GM18508 (cell line): ENCODE data around the gene BCAS3.

Source experiments
- ATAC-seq: cut with Tn5 transposase; IDR thresholded peaks from one replicate; pipeline ENCODE4 v1.9.1; 2021; ENCODE audit warnings: moderate number of reproducible peaks; ENCODE audit not compliant: insufficient read depth, unreplicated experiment

Gene BCAS3

DNA sequence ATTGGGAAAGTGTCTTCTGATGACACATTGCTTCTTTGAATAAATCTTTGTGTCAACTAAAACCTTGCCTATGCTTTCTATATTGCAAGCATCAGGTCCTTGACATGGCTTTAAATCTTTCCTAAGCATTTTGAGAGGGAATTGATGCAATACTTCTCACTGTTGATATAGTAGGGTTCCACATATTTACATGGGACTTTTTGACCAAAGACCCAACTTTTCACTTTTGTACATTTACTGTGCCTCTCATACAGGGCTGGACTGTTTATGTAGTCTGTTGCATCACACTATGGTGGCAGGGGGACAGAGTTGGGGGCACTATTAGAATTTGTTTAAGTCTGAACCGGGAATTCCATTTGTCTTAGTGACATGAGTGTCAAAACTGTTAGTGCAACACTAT, 413.4 kb downstream of the BCAS3 start:
- ATAC-seq: no peak

DNA sequence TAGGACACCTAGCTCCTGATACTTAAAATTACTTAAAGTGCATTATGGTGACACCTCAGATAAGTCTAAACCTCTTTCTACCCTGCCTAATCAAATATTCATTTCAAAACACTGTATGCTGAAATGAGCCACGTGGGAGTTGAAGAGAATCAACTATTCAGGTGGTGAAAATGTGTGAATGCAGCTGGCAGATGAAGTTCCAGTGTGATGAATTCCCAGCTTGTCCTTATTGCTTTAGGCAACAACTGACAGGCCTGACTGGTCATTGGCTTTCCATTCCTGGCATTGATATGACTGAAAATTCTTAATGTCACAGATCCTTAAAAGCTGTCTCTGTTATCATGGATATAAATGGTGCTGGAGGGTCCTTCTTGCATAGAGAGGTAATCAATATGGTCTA, 420.1 kb downstream of the BCAS3 start:
- no peak for ATAC-seq

DNA sequence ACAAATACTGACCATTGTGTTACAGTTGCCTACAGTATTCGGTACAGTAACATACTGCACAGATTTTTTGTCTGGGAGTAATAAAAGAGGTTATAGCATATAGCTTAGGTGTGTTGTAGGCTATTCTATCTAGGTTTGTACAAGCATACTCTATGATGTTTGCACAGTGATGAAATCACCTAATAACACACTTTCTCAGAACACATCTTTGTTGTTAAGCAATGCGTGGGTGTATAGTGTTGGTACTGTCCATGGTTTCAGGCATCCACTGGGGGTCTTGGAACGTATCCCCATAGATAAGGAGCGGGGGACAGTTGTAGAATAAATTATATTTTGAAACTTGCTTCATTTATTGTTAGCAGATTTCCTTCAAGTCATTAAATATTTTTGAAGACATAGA, 428.7 kb downstream of the BCAS3 start:
- no peak for ATAC-seq

DNA sequence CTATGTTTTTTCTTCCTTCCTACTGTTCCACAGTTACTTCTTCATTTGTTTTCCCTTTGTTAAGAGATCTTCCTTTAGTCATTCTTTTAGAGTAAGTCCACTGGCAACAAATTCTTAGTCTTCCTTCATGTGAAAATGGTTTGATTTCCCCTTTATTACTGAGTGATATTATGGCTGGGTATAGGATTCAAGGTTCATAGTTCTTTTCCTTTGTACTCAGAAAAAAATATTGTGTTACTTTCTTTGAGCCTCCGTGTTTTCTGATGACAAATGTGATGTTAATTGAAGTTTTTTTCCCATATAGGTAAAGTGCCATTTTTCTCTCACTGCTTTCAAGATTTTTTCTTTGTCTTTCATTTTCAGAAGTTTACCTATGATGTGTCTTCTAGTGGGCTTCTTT, 438.9 kb downstream of the BCAS3 start:
- no peak for ATAC-seq

DNA sequence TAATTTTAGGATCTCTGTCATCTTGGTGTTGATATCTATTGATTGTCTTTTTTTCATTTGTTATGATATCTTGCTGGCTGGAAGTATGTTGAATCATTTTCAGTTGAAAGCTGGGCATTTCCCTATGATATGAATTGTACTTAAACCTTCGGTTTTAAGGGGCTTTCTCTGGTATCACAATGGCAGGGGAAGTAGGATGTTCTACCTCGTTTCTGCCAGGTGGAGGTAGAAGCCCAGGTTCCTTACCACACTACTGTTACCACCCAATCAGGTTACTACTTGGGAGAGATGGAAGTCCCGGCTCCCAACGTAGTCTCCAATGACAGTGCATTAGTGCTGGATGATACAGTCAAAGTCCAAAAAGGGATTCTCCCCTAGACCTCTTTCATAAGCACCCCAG, 440.3 kb downstream of the BCAS3 start:
- ATAC-seq: no peak

DNA sequence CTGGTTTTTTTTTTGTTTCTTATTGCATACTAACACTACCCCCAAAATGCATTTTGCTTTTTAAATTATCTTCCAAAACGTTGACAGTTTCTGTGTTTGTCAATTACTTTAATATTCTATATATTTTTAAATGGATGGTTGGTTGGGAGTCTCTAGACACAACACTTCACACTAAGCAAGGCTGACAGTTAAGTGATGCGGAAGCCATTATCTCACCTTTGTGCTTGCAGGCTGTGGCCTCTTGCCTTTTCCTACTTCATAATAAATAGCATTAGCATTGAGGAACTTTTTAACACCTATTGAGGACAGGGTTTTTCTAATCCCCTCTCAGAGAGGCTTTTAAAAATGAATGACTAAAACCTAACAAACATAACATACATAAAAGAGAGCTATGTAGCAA, 441.2 kb downstream of the BCAS3 start:
- no peak for ATAC-seq

DNA sequence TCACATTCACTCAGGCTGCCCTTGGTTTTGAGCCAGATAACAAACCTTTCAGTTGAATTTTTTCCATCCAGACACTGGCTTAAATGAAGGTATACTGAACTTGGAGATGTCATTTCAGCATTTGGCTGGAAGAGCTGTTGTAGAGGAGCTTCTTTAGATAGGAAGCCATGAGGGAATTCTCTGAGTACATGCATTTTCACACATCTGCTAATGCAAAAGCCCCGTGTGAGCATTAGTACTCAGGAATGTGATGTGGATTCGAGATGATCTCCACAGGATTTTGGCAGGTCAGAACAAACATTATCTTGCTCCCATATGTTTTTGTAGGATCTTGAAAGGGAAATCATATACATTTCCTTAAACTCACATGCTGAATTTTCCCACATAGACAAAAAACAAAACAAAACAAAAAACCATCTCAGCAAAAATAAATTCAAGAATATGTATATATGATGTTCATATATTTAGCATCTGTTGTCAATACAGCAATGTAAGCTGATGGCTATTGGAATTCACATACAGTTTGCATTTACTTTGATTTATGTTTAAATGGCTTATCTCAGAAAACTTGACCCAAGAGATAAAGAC, 444.8 kb downstream of the BCAS3 start:
- no peak for ATAC-seq

DNA sequence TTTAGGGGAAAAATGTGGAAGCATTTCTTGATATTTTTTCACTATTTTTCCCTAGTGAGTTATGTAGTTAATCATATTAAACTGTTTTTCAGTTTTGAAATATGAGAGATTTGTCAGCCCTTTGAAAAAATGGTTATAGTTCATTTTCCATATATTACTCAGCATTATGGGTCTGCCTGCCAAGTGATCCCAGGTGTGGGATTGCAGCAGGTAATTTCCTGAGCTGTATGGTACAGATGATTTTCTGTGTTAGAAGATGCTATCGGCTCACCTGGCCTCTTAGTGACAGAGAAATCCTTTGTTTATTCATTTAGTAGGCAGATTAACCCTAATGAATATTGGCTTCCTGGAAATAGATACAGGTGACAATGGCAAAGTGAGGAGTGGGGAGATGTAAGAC, 446.9 kb downstream of the BCAS3 start:
- no peak for ATAC-seq

DNA sequence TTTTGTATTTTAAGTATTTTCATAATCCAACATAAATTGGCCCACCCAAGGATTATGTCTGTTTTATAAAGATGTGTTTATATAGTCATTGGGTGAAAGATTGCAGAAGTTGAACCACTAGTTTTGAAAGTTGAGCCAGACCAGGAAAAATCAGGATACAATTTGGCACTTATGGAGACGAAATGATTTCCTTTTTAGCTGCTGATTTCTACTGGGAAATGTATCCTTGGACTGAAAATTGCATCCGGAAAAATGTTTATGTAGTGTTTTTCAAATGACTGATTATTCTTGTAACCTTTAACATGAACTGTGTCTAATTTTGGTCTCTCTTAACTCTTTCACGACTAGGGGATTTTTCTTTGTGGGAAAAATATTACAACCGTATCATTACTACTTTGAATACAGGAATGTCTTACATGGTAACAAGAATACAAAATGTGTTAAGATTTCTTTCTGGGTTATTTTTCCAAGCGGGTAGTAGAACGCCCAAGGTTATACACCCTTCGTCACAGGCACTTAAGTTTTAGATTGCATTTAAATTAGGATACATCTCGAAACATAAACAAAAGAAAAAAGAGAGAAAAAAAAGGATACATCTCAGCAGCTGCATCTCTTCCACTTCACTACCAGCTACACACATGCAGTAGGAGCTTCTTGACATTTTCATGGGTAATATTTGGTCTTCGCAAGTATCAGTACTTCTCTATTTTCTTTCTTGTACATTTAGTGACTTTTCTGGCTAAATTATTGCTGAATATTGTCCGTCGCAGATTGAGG, 449.0 kb downstream of the BCAS3 start:
- ATAC-seq: no peak

DNA sequence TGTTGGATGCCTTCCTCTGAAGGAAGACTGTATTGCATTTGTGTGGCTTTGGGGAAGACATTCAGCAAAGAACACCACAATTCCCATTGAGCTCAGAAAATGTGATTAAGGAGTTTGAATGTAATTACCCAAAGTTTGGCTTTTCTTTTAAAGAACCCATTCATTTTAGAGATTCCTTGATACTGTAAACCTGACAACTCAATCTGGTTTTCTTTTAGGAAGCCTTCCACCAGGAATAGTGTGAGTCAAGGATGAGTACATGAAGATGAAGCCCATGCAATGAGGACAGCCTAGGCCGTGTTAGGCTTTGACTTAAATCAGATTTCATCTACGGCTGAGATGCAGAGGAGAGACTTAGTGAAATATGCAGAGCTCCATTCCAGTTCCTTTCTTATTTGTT, 450.3 kb downstream of the BCAS3 start:
- ATAC-seq: no peak

DNA sequence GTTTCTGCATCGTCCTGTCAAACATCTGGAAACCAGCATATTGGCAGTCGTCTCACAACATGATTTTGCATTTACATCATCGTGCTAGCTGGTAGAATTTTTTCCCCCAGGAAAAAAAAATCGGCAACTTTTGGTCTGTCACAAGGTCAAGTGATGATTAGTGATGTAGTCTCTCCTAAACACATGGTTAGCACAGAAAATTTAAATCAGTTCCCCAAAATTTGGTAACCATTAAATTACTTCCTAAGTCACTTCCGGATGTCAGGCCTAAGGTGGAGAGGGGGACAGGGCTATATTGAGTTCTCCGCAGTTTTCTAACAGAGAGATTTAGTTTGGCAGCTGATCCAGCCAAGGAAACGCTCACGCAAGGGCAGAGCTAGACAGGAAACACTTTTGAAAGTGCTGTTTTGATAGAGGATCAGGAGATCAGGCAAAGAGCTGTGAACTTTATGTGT, 451.0 kb downstream of the BCAS3 start:
- ATAC-seq: no peak

DNA sequence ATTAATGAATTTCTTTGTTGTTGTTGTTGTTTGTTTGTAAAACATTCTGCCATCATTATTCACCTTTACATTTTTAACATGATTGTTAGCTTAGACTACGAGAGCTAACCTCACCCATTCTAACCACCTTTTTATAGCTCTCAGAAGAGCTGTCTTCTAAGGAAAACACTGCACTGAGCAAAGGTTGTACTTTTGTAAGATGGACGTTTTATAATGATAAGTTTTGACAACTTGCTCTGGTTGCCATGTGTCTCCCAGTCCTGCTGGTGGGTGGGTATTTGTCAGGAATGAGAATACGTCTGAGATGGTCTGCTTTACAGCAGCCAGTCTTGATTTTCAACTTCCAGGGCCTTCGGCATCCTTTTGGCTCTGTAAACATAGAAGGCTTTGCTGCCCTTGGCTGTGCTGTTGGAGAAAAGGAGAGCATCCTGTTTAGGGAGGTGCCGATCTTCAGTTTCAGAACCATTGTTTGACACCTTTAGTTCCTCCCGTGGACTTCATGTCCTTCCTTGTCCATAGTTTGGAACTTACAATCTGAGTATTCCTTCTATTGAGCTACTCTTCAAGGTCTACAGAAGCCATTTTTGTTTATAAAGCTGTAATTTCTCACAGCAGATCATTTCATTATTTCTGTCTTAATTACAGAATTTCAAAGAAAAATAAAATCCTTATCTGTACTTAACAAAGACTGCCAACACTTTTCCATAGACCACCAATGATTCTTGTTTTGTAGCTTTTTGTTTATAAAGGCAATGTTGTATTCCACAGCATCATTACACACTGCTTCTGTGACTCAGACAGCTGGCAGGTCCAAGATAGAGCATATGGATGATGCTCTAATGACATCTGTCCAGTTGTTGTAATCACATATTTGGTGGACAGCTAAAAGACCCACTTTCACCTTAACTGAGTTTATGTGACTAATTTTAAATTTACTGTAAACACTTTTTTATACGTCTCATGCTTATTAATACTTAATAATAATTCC, 451.9 kb downstream of the BCAS3 start:
- no peak for ATAC-seq

DNA sequence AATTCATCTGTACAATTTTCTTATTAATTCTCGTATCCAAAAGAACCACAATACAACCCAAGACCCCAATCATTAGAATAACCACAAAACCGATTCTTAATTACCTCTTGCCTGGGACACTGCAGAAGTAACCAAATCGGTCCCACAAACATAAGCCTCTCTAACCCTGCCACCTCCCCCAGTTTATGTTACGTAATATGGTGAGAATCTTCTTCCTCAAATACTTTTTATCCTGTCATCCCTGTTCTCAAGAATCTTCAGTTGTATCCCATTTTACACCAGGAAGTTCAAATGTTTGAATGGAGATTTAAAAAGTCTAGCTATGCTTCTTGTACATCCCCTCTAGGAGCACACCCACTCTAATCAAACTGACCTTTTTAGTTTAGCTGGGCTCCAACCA, 452.7 kb downstream of the BCAS3 start:
- ATAC-seq: no peak

DNA sequence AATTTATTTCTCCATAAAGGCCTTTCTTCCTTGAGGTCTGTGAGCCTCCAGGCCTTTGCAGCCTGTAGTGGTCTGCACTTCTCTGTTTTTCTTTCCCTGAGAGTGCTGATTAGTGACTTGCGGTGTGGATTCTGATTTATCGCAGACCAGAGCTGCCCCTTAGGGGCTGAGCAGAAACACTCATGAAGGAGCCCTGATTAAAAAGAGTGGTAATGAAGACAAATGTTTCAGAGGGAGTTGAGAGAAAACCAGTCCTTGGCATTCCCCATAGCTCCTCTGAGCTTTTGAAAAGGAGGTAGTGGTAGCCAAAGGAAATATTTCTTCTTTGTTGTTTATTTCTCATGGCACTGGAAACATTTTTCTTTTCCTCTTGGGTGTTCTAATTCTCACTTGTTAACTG, 453.9 kb downstream of the BCAS3 start:
- ATAC-seq: no peak

DNA sequence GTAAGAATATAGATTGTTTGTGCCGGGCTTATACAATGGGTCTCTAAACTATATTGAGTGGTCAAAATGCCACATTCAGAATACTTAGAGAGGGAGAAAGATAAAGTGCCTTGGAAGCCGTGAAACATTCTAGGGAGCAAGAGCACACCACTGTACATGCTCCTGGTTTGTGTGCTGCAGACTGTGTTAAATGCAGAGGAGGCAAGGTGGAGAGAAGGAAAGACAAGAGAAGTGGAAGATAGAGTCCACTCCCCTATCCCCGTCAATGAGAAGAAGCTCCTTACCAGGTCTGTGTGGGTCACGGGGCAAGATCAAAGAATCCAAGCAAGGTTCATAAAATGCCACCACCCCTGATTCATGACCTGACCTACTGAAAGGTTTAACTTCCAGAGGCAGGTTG, 454.9 kb downstream of the BCAS3 start:
- no peak for ATAC-seq

DNA sequence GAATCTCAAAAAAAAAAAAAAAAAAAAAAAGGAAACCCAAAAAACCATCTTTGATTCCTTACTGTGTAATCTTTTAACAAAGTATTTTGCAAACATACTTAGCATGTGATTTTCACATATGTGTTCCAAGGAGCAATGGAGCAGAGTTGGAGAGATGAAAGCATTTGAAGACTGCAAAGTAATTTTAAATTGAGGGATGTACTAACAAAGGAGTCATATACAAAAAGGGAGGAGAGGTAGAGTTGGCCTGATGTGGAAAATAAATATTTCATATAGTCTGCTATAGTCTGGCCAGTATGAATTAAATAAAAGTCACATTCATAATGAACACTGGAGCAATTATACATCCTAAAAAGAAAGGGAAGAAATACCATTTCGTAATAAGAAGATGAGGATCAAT, 456.2 kb downstream of the BCAS3 start:
- ATAC-seq: no peak

DNA sequence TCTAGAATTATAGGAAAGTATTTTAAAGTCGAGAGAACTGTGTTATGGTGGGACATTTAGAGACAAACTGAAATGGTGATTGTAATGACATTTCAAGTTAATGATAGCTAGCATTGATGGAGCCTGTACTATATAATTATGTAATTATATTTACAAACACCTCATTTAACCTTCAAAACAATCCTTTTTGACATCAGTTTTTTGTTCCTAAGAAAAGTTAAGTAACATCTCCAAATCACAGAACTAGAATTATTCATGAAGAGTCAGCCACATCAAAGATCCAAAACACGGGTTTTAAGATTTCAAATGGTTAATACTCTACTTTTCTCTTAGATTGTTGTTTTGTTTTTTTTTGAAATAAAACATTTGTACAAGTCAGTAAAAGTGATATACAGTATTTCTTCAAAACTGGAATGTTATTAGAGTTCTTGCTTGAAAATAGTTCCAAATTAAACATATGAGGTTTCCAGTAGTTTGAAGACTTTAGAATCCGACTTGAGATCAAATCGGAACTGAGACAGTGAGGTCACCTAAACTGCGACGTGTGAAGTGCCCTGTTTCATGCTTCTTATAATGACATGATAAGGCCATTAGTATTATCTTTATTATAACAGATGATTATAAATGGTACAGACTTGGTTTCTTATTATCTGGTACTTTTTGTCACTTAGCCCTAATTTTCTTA, 457.0 kb downstream of the BCAS3 start:
- ATAC-seq: no peak

DNA sequence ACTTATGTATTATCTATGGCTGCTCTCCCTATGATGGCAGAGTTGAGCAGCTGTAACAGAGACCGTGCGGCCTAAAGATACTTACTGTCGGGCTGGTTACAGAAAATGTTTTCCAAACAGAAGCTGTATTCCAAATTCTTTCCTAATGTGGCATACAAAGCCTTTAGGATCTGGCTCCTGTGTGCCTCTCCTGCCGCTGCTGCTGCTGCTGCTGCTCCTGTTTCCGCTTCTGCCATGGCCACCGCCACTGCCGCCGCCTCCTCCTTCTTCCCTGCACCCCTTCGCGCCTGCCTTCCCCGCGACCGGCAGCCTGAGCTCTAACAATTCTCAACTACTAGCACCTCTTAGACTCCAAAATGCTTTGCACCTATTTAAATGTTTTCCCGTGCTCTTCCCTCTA, 458.1 kb downstream of the BCAS3 start:
- no peak for ATAC-seq

DNA sequence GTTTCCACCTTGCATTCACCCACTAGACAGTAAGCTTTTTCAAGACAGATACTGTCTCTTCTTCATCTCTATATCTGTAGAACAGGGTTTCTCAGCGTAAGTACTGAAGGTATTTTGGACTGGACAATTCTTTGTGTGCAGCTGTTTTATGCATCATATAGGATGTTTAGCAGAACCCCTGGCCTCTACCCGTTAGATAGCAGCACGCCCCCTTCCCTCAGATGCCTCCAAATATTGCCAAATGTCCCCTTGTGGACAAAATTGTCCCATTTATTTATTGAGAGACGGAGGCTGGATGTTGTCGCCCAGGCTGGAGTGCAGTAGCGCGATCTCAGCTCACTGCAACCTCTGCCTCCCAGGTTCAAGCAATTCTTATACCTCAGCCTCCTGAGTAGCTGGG, 458.6 kb downstream of the BCAS3 start:
- ATAC-seq: no peak

DNA sequence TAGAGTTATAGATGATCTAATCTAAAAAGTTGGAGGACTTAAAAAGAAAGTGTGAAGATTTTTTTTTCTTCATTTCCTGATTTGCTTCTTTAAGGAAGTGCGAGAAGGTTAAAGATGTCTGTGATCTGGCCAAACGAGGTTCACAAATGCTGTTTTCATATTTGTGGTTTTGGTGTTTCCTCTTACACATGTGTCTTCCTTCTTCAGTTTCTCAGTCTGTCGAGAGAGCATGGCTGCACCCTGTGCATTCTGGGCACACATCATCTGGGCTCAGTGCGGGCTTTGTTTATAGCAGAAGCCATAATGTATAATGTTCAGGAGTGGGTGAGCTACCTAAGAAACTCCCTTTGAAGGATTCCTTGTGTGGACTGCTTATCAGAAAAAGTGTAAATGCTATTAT, 461.6 kb downstream of the BCAS3 start:
- peak; percentile 92 for ATAC-seq
